ENCODE measurements around the gene CCDC136.

Gene CCDC136

DNA sequence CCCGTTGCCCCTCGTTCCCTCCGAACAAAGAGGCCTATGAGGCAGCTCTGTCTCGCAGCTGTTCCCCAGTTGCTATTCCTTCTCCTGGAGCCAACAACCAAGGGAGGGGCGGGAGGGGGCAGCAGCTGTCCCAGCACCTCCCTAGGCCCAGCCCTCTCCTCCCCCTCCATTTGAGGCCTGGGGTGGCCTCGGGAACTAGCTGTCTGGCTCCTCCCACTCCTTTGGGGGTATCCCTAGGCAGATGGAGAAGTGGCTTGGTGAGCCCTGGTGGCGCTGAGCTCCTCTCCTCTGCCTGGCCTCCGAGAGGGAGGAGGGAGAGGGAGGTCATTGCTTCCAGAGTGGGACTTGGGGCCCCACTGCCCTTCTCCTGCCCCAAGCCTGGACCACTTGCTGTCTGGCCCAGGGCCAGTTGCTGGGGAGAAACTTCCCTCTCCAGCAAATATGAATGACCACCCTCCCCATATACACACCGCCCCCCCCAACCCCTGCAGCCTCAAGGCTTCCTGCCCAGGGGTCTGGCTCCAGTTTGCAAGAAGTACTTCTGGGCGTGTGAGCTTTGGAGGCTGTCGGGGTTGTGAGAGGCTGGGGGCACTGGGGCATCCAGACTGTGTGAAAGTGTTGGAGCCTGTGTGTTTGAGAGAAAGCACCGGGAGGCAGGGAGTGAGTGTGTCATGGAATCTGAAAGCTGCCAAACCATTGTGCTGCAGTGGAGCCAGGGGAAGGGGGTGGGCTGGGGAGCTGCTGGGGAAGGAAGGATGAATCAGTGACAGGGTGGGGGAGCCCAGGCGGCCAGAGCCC lies 41.6 kb downstream of the CCDC136 start:
- no peak for DNase-seq

DNA sequence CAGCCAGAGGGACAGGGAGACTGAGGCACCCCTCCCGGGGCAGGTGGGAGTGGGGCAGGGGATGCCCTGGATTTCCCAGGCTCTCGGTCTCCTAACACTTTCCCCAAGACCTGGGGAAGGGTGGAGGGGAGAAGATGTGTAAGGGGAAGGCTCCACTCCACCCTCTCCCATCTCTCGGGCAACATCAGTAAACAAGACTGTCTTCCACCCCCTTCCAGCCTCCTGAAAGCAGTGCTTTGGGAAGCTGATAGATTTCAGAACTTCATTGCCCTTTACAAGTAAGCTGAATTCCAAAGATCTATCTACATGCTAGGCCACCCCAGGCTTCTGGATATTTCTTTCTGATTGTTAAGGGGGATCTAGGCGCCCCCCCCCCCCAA lies 42.2 kb downstream of the CCDC136 start:
- no peak for DNase-seq

DNA sequence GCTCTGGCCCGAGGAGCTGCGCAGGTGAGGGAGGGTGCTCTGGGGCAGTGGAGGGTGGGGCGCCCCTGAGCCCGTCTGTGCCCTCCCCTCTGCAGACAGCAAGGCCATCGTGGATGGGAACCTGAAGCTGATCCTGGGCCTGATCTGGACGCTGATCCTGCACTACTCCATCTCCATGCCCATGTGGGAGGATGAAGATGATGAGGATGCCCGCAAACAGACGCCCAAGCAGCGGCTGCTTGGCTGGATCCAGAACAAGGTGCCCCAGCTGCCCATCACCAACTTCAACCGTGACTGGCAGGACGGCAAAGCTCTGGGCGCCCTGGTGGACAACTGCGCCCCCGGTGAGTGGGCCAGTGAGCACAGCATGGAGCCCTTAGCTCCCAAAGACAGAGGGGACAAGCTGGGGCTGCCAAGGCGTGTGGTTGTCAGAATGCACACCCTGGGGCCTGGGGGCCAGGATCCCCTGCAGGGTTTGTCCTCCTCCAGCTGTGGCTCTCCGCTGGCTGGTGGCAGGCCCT lies 43.5 kb downstream of the CCDC136 start:
- DNase-seq: no peak

DNA sequence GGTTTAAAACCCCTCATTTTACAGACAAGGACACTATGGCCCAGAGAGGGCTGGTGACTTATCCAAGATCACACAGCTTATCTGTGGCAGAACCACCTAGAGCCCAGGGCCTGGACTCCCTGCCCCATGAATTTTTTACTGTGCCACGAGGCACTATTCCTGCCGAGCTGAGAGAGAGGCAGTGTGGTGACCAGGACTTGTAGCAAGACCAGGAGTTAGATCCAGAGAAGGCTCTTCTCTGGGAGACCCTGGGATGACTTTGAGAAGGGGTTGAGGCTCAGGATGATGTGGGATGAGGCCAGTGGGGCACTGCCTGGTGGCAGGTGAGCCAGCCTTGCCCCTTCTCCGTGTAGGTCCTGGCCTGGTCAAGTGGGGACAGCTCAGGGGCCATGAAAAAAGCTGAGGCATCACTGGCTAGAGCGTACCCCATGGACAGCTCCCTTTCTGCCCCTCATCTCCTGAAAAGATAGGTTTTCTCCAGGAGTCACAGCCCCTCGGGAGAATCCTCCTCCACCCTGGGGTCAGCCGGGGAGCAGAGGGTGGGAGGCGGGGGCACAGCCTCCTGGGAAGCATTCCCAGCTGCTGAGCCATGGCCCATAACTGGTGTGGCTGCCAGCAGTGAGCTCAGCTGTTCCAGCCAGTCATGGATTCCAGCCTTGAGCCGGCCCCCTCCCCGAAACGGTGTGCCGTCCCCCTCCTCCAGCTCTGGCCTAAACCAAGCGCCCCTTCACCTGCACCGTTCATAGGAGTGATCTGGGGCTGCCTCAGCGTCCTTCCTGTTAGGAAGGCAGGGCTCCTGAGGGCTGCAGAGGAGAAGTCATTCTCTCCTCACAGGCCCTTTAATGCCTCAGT lies 44.2 kb downstream of the CCDC136 start:
- no peak for DNase-seq

DNA sequence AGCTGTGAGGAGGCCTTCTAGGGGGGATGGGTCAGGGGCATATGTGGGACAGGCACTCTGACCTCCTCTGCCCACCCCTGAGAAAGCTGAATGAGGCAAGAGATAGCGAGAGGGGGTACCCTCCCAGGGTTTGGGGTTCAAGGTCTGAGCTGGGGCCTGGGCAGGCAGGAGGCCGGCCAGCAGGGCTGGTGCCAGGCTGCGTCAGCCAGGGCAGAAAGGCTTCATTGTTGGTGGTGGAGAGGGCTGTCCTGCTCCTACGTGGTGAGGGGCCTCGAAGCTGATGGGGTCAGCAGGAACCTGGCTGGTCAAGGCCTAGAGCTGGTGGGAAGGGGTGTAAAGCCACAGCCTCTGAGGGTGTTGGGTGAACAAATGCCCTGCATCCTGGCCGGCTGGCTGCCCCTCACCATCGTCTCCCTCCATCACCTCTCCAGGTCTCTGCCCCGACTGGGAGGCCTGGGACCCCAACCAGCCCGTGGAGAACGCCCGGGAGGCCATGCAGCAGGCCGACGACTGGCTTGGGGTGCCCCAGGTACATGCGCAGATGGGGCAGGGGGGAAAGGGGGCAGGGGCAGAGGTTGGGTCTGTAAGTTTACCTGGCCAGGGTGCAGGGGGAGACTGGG lies 45.1 kb downstream of the CCDC136 start:
- no peak for DNase-seq

DNA sequence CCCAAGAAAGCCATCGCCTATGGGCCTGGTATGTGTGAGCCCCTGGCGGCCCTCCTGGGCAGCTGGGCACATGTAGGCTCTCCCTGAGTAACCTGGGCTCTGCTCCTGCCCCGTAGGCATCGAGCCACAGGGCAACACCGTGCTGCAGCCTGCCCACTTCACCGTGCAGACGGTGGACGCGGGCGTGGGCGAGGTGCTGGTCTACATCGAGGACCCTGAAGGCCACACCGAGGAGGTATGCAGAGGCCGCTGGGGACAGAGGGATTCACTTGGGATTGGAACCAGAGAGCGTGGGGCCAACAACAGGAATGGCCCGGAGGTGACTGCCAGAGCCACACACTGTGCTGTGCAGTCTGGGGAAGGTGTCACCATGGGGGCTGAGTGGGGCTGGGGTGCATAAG lies 45.8 kb downstream of the CCDC136 start:
- no peak for DNase-seq

DNA sequence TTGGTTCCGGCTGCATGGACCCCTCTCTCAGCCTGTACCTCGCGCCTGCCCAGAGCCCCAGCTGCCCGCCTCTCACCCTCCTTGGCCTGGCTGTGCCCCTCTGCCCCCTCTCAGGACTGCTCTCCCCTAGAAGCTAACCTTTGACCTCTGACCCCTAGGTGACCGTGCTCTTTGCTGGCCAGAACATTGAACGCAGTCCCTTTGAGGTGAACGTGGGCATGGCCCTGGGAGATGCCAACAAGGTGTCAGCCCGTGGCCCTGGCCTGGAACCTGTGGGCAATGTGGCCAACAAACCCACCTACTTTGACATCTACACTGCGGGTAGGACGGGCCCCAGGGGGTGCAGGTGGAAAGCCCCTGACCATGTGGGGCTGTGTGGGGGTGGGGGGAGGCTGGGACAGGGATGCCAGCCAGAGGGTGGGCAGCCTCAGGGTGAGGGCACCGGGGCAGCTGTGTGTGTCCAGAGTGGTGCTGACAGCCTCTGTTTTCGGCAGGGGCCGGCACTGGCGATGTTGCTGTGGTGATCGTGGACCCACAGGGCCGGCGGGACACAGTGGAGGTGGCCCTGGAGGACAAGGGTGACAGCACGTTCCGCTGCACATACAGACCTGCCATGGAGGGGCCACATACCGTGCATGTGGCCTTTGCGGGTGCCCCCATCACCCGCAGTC lies 46.5 kb downstream of the CCDC136 start:
- no peak for DNase-seq

DNA sequence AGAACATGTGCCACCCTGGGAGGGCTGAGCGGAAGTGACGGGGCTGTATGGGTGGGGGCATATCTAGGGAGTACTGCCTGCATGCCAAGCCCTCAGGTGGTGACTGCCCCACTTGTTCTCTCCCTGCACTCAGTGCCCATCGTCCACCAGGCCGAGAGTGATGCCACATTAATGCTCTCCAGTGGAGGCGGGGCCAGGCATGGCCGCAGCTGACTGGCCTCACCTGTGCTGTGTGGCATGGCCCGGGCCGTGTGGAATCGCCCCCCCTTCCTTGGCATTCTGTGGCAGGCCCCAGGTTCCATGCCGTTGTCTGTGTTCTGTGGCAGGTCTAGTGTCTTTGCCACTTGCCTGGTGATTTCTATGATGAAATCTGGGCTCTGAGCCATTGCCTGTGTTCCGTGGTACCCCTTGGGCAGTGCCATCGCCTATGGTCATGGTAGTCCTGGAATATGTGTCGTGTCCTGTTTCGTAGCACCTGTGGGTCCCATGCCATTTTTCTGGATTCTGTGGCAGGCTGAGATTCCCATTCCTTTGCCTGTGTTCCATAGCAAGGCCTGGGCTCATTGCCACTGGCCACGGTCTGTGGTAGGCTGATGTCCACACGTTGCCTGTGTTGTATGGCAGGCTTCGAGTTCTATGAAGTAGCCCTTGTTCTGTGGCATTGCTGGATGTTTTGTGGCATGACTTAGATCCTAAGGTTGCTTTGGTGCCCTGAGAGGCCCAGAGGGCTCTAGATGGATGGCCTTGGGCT lies 47.4 kb downstream of the CCDC136 start:
- DNase-seq: no peak

DNA sequence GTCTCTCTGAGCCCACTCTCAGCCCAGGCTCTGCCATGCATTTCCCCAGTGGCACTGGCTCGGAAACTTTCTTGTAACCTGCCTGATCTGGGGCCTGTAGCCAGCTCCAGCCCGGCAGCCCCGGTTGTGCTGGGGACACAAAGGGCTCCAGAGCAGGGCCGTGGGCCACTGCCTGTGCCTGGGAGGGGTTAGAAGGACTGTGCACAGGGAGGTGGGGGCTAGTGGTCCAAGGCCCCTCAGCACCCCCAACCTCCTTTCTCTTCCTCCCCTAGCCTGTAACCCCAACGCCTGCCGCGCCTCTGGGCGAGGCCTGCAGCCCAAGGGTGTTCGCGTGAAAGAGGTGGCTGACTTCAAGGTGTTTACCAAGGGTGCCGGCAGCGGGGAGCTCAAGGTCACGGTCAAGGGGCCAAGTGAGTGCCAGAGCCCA lies 48.0 kb downstream of the CCDC136 start:
- no peak for DNase-seq

DNA sequence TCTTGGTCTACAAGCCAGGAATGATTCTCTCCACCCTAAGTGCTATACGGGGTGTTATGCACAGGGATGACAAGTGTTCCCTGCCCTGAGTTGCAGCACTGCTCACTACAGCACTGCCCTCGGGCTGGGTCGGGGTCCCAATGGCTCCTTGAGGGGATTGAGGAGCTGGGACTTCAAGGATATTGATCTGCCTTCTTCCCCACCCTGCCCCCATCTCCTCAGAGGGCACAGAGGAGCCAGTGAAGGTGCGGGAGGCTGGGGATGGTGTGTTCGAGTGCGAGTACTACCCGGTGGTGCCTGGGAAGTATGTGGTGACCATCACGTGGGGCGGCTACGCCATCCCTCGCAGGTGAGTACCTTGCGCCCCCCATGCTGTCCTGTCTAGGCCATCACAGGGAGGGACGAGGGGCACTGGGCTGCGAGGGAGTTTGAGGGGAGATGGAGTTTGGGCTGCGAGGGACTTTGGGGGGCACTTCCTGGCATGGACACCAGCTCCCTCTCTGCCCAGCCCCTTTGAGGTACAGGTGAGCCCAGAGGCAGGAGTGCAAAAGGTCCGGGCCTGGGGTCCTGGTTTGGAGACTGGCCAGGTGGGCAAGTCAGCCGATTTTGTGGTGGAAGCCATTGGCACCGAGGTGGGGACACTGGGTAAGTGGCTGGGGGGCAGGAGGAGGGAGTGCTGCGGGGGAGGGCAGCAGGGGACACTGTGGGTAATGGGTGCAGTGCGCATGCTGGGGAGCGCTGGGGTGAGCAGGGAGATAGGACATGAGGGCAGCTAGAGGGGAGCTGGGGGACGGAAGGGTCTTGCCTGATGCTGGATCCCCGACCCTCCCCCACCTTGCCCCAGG lies 48.8 kb downstream of the CCDC136 start:
- DNase-seq: no peak

DNA sequence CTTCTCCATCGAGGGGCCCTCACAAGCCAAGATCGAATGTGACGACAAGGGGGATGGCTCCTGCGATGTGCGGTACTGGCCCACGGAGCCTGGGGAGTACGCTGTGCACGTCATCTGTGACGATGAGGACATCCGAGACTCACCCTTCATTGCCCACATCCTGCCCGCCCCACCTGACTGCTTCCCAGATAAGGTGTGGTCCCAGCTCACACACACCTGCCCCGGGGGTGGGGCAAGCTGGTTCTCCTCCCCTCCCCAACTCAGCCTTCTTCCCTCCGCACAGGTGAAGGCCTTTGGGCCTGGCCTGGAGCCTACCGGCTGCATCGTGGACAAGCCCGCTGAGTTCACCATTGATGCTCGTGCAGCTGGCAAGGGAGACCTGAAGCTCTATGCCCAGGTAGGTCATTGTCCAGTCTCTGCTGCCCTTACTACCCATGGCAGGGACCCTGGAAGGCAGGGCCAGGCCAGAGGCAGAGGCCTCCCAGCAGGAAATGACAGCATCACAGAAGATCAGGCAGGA lies 49.5 kb downstream of the CCDC136 start:
- DNase-seq: peak; percentile 20

DNA sequence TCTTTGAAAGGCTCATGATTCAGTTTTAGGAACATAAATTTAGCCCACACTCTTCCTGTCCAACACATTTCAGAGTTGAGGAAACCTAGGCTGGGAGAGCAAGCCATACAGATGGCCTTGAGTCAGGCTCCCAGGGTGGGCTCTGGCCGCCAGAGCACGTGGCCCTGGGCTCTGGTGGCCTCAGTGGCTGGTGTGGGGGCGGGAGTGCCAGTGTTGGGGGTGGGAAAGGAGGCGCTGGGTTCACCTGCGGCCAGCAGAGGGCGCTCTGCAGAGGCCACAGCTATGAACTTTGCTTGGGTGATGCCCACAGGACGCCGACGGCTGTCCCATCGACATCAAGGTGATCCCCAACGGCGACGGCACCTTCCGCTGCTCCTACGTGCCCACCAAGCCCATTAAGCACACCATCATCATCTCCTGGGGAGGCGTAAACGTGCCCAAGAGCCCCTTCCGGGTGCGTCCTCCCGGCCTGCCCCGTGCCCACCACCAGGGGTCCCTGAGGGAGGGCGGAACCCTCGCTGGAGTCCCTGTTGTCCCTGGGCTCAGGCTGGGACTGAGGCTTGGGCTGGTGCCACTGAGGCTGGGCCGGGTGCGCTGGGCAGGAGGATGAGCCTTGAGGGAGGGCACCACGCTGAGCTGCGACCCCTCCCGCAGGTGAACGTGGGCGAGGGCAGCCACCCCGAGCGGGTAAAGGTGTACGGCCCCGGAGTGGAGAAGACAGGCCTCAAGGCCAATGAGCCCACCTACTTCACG lies 50.3 kb downstream of the CCDC136 start:
- DNase-seq: peak; percentile 59

DNA sequence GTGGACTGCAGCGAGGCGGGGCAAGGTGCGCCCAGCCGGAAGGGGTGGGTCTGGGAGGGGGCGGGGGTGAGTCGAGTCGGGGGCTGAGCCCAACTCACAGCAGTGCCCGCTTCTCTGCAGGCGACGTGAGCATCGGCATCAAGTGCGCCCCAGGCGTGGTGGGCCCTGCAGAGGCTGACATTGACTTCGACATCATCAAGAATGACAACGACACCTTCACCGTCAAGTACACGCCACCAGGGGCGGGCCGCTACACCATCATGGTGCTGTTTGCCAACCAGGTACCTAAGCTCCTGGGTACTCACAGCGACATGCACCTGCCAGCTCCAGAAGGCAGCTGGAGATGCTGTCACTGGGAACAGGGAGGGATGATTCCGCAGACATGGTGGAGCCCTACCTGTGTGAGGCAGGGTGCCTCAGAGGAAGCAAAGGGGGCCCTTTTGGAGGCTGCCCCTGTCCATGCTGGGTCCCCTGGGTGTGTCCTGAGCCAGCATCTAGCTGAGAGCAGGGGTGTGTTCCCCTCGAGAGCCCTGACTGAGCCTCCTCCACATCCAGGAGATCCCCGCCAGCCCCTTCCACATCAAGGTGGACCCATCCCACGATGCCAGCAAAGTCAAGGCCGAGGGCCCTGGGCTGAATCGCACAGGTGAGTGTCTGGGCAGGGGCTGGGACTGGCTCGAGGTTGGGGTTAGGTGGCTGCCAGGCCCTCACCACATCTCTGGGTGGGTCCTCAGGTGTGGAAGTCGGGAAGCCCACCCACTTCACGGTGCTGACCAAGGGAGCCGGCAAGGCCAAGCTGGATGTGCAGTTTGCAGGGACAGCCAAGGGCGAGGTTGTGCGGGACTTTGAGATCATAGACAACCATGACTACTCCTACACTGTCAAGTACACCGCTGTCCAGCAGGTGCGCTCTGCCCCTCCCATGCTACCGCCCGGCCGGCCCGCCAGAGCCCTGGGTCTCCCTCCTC lies 51.2 kb downstream of the CCDC136 start:
- DNase-seq: no peak

DNA sequence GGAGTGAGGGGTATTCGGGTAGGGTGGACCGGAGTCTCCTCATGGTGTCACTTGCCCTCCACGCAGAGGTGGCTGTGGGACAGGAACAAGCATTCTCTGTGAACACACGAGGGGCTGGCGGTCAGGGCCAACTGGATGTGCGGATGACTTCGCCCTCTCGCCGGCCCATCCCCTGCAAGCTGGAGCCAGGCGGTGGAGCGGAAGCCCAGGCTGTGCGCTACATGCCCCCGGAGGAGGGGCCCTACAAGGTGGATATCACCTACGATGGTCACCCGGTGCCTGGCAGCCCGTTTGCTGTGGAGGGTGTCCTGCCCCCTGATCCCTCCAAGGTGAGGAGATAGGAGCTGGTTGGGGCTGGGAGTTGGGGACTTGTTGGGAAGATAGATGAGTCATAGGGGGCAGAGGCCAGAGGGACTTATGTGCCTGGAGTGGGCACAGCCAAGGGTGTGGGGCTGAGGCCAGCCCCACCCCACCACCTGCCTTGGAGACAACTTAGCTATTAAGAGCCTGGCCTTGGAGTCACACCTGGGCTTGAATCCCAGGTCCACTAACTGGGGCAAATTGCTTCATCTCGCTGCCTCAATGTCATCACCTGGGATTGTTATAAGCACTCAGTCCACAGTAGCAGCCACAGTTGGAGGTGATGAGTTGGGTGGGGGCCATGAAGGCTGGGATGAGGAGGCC lies 52.3 kb downstream of the CCDC136 start:
- DNase-seq: no peak

DNA sequence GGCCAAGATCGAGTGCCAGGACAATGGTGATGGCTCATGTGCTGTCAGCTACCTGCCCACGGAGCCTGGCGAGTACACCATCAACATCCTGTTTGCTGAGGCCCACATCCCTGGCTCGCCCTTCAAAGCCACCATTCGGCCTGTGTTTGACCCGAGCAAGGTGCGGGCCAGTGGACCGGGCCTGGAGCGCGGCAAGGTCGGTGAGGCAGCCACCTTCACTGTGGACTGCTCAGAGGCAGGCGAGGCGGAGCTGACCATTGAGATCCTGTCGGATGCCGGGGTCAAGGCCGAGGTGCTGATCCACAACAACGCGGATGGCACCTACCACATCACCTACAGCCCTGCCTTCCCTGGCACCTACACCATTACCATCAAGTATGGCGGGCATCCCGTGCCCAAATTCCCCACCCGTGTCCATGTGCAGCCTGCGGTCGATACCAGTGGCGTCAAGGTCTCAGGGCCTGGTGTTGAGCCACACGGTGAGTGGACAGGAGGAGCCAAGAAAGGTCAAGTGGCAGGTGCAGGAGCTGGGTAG lies 53.1 kb downstream of the CCDC136 start:
- no peak for DNase-seq

DNA sequence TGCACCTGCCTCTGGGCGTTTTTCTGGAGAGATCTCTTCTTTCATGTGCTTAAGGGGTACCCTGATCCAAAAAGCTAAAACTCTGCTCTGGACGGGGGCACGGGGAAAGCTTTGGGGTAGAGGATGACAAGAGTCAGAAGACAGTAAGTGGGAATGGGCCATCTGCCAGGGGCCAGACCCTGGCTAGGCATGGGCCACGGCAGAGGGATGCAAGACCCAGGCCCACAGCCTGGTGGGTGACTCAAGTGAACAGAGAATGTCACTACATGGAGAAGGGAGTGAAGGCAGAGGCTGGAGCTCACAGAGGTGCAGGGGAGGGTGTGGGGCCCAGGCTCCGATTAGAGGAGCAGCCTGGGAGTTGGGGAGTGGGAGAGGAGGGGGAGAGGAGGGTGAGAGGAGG lies 53.7 kb downstream of the CCDC136 start:
- DNase-seq: no peak

DNA sequence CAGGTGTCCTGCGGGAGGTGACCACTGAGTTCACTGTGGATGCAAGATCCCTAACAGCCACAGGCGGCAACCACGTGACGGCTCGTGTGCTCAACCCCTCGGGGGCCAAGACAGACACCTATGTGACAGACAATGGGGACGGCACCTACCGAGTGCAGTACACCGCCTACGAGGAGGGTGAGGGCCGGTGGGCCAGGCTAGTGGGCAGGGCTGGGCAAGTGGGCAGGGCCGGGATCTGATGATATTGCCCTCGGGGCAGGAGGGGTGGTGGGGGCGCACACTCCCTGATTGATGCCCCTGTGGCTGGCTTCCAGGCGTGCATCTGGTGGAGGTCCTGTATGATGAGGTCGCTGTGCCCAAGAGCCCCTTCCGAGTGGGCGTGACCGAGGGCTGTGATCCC lies 54.2 kb downstream of the CCDC136 start:
- DNase-seq: no peak
